ENCODE measurements around the gene NDUFAB1. TPM values are rescaled to one million over a fixed set of nuclear protein-coding genes. Genes with fewer than 3 reads are reported as not detected.
"Not testable (repeated sequence)": the region's sequence is repeated elsewhere in the genome, so short reads cannot be mapped to it uniquely, and the experiment has no call there.

Gene NDUFAB1
- total RNA-seq, 1 donor from 2014 or later: 164 TPM

DNA sequence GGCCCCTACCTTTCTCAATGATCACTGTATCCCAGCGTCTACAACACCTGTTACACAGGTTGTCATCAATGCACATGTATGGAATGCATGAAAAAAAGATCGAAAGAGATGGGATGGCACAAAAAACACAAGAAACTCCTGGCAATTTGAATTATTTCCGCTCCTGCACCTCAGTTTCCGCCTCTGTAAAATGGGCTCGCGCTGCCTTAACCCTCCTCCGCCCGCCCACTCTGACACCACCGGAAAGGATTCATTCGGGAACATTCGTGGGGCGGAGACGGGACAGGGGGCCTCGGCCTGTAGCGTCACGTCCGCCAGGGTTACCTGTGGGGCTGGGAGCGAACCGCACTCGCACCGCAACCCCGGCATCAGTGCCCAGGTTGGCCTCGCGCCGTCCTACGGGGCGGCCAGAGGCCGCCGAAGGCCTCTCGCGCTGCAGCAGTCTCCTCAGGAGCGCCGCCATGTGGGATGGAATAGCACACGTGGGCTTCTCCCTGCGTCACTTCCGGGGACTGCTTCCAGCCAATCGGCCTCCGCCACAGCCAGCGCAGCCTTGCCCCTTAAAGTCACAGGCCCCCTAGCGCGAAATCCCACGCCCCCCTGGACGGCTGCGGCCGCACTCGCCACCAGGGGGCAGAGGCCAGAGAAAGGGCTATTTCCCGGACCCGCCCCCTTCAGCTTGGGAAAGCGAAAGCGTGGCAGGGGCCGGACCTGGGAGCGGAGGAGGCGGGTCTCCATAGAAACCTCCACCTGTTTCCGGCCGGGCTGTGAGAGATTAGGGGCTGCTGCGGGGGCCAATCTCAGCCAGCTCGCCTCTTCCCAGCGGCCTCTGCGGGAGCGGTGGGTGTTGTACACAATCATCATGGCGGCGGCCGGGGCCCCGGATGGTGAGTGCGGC, 39.0 kb downstream of the NDUFAB1 start, which contains the start of the genes EARS2 and UBFD1:
EARS2 (minus strand) TSS at position 470 of the 898 bp plus-strand sequence; CDS start at position 463, 7 bp downstream.
UBFD1 (plus strand) TSS at position 847 of the 898 bp plus-strand sequence; CDS start at position 863, 16 bp downstream.
- peak; percentile 99 for DNase-seq (ENCODE audit: low read depth in 2 of 2)

DNA sequence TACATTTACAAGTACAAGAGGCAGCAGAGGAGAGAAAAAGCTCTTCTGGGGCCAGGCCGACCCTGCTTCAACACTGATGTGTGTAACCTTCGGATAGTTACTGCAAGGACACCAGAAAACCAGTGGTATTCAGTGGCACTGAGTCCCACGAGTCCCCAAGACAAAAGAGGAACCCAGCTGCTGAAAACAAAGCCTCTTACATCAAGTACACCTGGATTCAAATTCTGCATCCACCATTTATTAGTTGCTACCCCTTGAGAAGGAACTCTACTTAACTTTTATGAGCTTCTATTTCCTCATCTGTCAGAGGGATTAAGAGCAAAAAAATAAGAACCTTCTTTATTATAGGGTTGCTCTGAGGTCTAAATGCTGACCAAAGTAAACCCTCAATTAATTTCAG, 41.6 kb downstream of the NDUFAB1 start:
- no peak for DNase-seq (ENCODE audit: low read depth in 2 of 2)

DNA sequence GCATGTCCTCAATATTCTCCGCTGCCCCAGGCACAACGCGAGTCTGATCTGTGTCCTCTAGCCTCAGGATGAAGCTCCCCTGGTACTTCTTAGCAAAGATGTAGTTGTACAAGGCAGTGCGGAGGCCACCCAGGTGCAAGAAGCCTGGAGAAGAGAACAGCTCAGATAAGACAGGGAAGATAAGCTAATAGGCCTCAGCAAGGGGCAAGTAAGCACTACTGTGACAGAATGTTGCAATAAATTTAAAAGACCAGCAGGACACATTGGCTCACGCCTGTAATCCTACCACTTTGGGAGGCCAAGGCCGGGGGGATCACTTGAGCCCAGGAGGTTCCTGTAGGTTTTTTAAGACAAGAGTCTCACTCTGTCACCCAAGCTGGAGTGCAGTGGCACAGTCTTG, 44.0 kb downstream of the NDUFAB1 start:
- no peak for DNase-seq (ENCODE audit: low read depth in 2 of 2)

DNA sequence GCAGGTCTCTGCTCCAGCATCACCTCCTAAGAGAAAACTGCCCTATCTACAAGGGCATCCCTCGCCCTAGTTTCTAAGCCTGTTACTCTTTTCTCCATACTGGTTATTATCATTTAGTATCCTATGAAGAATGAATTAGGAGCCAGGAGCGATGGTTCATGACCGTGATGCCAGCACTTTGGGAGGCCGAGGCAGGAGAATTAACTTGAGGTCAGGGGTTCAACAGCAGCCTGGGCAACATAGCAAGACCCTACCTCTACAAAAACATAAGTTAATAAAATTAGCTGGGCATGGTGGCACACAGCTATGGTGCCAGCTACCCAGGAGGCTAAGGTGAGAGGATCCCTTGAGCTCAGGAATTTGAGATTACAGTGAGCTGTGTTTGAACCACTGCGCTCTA, 46.2 kb downstream of the NDUFAB1 start:
- no peak for DNase-seq (ENCODE audit: low read depth in 2 of 2)

DNA sequence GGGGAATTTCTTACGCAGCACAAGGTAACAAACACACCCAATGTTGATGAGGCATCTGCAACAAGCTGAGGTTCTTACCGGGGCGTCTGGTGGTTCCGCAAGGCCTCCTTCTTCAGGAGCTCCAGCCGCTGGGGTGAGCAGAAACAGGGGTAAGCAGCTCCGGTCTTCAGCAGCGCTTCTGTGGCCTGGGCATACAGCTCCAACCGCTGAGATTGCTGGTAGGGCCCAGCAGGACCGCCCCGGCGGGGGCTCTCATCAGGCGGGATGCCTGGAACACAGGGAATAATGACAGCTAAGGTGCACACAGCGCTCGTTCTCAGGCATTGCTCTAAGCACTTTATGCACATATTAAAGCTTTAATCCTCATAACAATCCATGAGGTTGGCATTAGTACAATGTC, 51.7 kb downstream of the NDUFAB1 start:
- no peak for DNase-seq (ENCODE audit: low read depth in 2 of 2)

DNA sequence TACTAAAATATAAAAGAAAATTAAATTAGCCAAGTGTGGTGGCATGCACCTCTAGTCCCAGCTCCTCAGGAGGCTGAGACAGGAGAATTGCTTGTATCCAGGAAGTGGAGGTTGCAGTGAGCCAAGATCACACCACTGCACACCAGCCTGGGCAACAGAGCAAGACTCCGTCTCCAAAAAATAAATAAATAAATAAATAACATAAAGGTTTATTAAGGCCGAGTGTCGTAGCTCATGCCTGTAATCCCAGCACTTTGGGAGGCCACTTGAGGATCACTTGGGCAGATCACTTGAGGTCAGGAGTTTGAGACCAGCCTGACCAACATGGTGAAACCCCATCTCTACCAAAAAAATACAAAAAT, 55.3 kb downstream of the NDUFAB1 start:
- not testable (repeated sequence) for DNase-seq (ENCODE audit: low read depth in 2 of 2)

DNA sequence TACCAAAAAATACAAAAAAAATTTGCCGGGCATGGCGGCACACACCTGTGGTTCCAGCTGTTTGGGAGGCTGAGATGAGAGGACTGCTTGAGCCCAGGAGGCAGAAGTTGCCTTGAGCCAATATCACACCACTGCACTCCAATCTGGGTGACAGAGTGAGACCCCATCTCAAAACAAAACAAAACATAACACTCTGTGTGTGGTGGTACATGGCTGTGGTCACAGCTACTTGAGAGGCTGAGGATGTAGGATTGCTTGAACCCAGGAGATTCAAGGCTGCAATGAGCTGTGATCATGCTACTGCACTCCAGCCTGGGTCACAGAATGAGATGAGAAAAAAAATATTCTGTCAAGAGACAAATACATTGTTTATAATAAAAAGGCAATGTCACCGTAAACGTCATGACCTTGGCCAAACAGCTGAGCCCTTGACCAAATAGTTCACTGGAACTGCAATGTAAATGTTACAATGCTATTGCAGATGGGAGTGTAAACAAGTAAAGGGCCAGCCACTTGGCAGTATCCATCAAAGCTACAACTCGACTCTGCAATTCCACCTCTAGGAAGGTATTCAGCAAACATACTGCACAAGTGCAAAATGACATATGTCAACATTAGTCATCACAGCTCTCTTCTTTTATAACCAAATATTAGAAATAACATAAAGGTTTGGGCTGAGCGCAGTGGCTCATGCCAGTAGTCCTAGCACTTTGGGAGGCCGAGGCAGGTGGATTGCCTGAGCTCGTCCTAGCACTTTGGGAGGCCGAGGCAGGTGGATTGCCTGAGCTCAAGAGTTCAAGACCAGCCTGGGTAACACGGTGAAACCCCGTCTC, 55.9 kb downstream of the NDUFAB1 start:
- no peak for DNase-seq (ENCODE audit: low read depth in 2 of 2)

DNA sequence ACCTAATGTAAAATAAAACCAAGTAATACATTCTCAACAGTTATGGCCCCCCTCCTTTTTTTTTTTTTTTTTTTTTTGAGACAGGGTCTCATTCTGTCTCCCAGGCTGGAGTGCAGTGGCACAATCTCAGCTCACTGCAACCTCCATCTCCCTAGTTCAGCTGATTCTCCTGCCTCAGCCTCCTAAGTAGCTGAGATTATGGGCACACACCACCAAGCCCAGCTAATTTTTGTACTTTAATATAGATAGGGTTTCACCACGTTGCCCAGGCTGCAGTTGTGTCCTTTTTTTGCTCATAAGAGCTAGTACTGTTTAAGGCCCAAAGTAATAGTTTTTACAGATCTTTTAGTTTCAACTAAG, 57.2 kb downstream of the NDUFAB1 start:
- DNase-seq (ENCODE audit: low read depth in 2 of 2): no peak

DNA sequence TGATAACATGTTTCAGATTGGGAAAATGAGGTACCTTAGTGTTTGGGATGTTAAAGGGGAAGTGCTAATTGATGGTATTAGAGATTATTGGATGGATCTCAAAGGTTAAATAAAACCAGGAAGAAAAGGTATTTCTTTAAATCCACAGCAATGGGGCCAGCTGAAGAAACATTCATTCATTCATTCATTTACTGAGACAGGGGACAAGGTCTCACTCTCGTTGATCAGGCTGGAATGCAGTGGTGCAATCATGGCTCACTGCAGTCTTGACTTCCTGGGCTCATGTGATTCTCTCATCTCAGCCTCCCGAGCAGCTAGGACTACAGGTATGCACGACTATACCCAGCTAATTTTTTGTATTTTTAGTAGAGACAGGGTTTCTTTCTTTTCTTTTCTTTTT, 58.7 kb downstream of the NDUFAB1 start:
- no peak for DNase-seq (ENCODE audit: low read depth in 2 of 2)

DNA sequence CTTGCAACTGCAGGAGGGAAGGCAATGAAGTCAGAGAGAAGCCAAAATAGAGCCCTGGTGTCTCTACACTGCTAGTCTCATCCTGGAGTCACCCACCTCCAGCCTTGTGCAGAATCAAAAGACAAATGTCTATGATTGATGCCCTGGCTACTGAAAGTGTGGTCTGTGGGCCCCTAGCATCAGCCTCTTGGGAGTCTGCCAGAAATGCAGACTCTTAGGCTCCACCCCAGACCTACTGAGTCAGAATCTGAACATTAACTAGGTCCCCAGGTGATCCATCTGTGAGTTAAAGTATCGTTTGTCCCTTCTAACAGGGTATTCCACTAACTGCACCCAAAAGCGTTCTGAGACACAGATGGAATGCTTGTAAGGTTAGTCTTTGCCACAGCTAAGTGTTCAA, 60.2 kb downstream of the NDUFAB1 start:
- no peak for DNase-seq (ENCODE audit: low read depth in 2 of 2)

DNA sequence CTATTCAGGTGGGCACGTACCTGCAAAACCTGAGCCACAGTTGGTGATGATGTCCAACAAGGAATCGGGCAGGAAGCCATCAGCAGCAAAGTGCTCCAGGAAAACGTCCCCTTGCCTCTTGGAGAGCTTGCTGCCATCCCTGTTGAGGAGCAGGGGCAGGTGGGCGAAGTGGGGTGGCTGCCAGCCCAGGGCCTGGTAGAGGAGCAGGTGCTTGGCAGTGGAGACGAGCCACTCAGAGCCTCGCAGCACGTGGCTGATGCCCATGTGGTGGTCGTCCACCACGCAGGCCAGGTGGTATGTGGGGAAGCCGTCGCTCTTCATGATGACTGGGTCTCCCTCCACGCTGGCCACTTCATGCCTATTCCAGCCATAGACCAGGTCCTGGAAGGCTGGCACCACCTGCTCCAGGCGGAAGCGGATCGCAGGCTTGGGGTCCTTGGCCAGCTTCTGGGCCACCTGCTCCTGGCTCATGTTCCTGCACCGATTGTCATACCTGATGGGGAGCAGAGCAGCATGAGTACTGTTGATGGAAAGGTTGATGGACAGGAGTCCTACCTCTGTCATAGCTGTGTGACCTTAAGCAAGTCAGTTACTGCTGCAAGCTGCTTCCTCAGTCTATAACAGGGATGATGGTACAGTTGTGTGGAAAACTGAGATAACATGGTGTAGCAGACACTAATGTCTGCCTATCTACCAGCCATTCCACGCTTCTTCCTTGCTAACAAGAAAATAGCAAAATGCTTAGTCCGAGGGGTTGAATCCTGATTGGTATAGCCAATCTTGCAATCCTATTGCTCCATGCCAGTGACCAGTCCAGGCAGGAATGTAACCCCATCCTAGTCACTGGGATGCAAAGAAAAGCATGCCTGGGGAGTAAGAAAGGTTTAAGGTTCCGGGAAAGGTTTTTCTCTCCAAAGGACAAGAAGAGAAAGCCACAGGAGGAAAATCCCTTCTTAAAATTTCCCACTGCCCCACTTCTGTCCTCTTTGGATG, 61.0 kb downstream of the NDUFAB1 start:
- no peak for DNase-seq (ENCODE audit: low read depth in 2 of 2)

DNA sequence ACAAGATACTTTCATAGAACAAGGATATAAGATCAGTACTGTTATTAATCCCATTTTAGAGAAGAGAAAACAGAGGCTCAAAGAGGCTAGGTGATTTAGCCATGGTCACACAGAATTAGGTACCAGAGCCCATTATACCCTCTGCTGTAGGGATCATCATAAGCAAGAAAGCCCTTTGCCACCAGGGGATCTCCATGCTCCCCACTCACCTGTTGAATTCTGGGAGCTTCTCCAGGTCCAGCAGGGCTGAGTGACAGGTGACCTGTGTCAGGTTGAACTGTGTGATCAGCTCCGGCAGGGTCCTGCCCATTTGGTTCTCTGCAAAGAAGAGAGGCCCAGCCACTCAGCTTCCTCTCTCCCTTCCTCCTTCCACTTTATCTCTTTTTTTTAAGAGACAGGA, 63.7 kb downstream of the NDUFAB1 start:
- no peak for DNase-seq (ENCODE audit: low read depth in 2 of 2)

Other genes starting within 250 kb of the NDUFAB1 start
- gene COG7, start 143.1 kb downstream of the NDUFAB1 start, total RNA-seq: 8.7 and 10.9 TPM in 2 replicates
- gene GGA2, start 85.8 kb downstream of the NDUFAB1 start, total RNA-seq: 22.9 and 28.4 TPM in 2 replicates
- gene EARS2, start 39.0 kb downstream of the NDUFAB1 start, total RNA-seq: 12.6 and 16.1 TPM in 2 replicates
- 39.7 and 68.5 TPM in 2 replicates for gene UBFD1, start 38.6 kb downstream of the NDUFAB1 start, total RNA-seq
- 4.1 and 6.2 TPM in 2 replicates for gene PALB2, start 45.0 kb upstream of the NDUFAB1 start, total RNA-seq
- gene DCTN5, start 45.1 kb upstream of the NDUFAB1 start, total RNA-seq: 47.8 and 48.6 TPM in 2 replicates
- gene PLK1, start 82.6 kb upstream of the NDUFAB1 start, total RNA-seq: 2.8 and 10.9 TPM in 2 replicates
- not detected in 2 replicates for gene ERN2, start 116.9 kb upstream of the NDUFAB1 start, total RNA-seq
- not detected in 2 replicates for gene CHP2, start 158.7 kb upstream of the NDUFAB1 start, total RNA-seq
- gene PRKCB, start 239.7 kb upstream of the NDUFAB1 start, total RNA-seq: under 0.01 TPM in 1 of 2 replicates, not detected in the other